ENCODE data around the gene PTPRU.

GRCh38 chr1:29356663-29357062, 120.3 kb downstream of the PTPRU start:
- TF ChIP-seq CTCF (IDR thresholded peaks at IDR 0.05; ENCODE audit: low read depth, low read length) (no peak), POLR2A (IDR thresholded peaks at IDR 0.05; ENCODE audit: extremely low read depth, insufficient read length) (no peak), MYC (IDR thresholded peaks at IDR 0.05; ENCODE audit: low read depth, low read length) (no peak)
